SU-DHL-6 (cell line): ENCODE results near the gene IRF8.

Source experiments
- CTCF ChIP-seq: fragments of 200-600 bp; sonication (generic); IDR thresholded peaks from one replicate; pipeline ENCODE4 v1.5.1; 2017; ENCODE audit warnings: antibody characterized with exemption, mild to moderate bottlenecking, low read length, moderate library complexity; ENCODE audit not compliant: insufficient read depth, poor library complexity, severe bottlenecking
- EZH2phosphoT487 ChIP-seq: fragments of 200-600 bp; sonication (generic), shearing (Covaris generic); conservative IDR thresholded peaks from 2 replicates; pipeline ENCODE4 v1.6.1; 2018; ENCODE audit warnings: mild to moderate bottlenecking, antibody characterized with exemption, low read length, moderate library complexity, mixed read lengths

- TF ChIP-seq CTCF (no peak), EZH2phosphoT487 (no peak)
These were observed 41.3 kb downstream of the IRF8 start for GRCh38 chr16:85940214-85940613.
